ENCODE results near the gene WNT16. TPM values are rescaled to one million over a fixed set of nuclear protein-coding genes. Genes with fewer than 3 reads are reported as not detected.

Gene WNT16
- total RNA-seq, 2 experiments from 2014 or later = not detected

GRCh38 chr7:121343302-121343701 lies 14.5 kb downstream of the WNT16 start:
- TF ChIP-seq CTCF (IDR thresholded peaks at IDR 0.05) = no peak
- H3K9me3 Mint-ChIP-seq = no peaks in the 10 kb centered on the region
- no peak overlapping the region for H3K4me3 Mint-ChIP-seq
- intact Hi-C loops (cut with micrococcal nuclease) = no loop called here
- ChIA-PET POLR2A (no interaction called here), CTCF (no interaction called here)
- no peak overlapping the region for H3K27ac Mint-ChIP-seq
- no peak for DNase-seq
- H3K36me3 Mint-ChIP-seq (ENCODE audit: low read depth) = peaks cover 25% of the 10 kb centered on the region
- no peaks in the 10 kb centered on the region for H3K4me1 Mint-ChIP-seq (ENCODE audit: low read depth)
- ATAC-seq = no peak
- no peaks in the 10 kb centered on the region for H3K27me3 Mint-ChIP-seq

- Mint-ChIP-seq H3K4me3 (no peak overlapping the region), H3K4me1 (ENCODE audit: low read depth) (no peaks in the 10 kb centered on the region), H3K9me3 (no peaks in the 10 kb centered on the region), H3K27ac (no peak overlapping the region), H3K36me3 (ENCODE audit: low read depth) (peaks cover 21% of the 10 kb centered on the region), H3K27me3 (no peaks in the 10 kb centered on the region)
- intact Hi-C loops (cut with micrococcal nuclease) = no loop called here
- ATAC-seq (no peak), DNase-seq (no peak)
- no peak for TF ChIP-seq CTCF (IDR thresholded peaks at IDR 0.05)
- ChIA-PET POLR2A (no interaction called here), CTCF (no interaction called here)
Observed at GRCh38 chr7:121344093-121344492, 15.3 kb downstream of the WNT16 start.

- ChIA-PET CTCF (no interaction called here), POLR2A (no interaction called here)
- no peak for TF ChIP-seq CTCF (IDR thresholded peaks at IDR 0.05)
- Mint-ChIP-seq H3K36me3 (ENCODE audit: low read depth) (peaks cover 20% of the 10 kb centered on the region), H3K27me3 (no peaks in the 10 kb centered on the region), H3K27ac (no peak overlapping the region), H3K9me3 (no peaks in the 10 kb centered on the region), H3K4me3 (no peak overlapping the region), H3K4me1 (ENCODE audit: low read depth) (no peaks in the 10 kb centered on the region)
- ATAC-seq = no peak
- DNase-seq = no peak
- intact Hi-C loops (cut with micrococcal nuclease) = no loop called here
Observed at GRCh38 chr7:121344497-121344896, 15.7 kb downstream of the WNT16 start.

GRCh38 chr7:121351682-121352081 lies 22.9 kb downstream of the WNT16 start:
- H3K27ac Mint-ChIP-seq = no peak overlapping the region
- TF ChIP-seq CTCF (IDR thresholded peaks at IDR 0.05) = no peak
- intact Hi-C loops (cut with micrococcal nuclease) = no loop called here
- CTCF ChIA-PET = interaction anchor here (1.6 kb wide), 1 partner anchor 10 kb away, joined by 6 read pairs; no protein-coding TSS in a partner anchor
- no peaks in the 10 kb centered on the region for H3K27me3 Mint-ChIP-seq
- no peaks in the 10 kb centered on the region for H3K9me3 Mint-ChIP-seq
- POLR2A ChIA-PET = no interaction called here
- no peak for ATAC-seq
- no peaks in the 10 kb centered on the region for H3K4me1 Mint-ChIP-seq (ENCODE audit: low read depth)
- peaks cover 32% of the 10 kb centered on the region for H3K36me3 Mint-ChIP-seq (ENCODE audit: low read depth)
- DNase-seq = no peak
- no peak overlapping the region for H3K4me3 Mint-ChIP-seq

- CTCF ChIA-PET = interaction anchor here (1.3 kb wide), 1 partner anchor 15 kb away, joined by 5 read pairs; no protein-coding TSS in a partner anchor
- DNase-seq (no peak), ATAC-seq (no peak)
- Mint-ChIP-seq H3K36me3 (ENCODE audit: low read depth) (peaks cover 31% of the 10 kb centered on the region), H3K27me3 (no peaks in the 10 kb centered on the region), H3K4me3 (no peak overlapping the region), H3K4me1 (ENCODE audit: low read depth) (no peaks in the 10 kb centered on the region), H3K9me3 (no peaks in the 10 kb centered on the region), H3K27ac (no peak overlapping the region)
- intact Hi-C loops (cut with micrococcal nuclease) = no loop called here
- POLR2A ChIA-PET = no interaction called here
- no peak for TF ChIP-seq CTCF (IDR thresholded peaks at IDR 0.05)
Observed at GRCh38 chr7:121352323-121352722, 23.5 kb downstream of the WNT16 start.
